Measurements from ENCODE around the gene PHLDB2. TPM values are rescaled to one million over a fixed set of nuclear protein-coding genes. Genes with fewer than 3 reads are reported as not detected.

The PHLDB2 gene
- total RNA-seq, 2 experiments from 2014 or later = 1.2 to 2.4 TPM

DNA sequence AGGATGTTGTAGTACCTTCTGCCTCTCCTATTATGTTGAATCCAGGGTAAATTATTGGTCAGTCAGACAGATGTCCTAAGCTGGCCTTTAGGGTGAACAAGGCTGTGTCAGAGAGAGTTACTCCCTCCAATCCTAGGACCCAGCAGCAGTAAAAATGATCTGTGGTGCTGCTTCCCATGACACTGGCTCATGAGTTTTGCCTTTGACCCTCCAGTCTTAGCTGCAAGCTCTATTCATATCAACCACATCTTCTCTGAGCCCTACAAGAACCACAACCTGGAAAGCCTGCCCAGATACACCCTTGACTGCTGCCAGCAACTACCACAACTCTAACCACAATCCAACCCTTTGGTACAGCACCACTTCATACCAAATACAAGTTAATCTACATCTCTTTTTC, 27.2 kb upstream of the PHLDB2 start:
- TF ChIP-seq CTCF (IDR thresholded peaks at IDR 0.05) = no peak
- ChIA-PET POLR2A (no interaction called here), CTCF (no interaction called here)
- DNase-seq (peak; percentile 45), ATAC-seq (peak; percentile 70)
- no peak overlapping the region for H3K27ac Mint-ChIP-seq
- H3K36me3 Mint-ChIP-seq (ENCODE audit: low read depth) = no peaks in the 10 kb centered on the region
- H3K27me3 Mint-ChIP-seq = no peaks in the 10 kb centered on the region
- intact Hi-C loops (cut with micrococcal nuclease) = no loop called here
- H3K4me3 Mint-ChIP-seq = no peak overlapping the region
- H3K9me3 Mint-ChIP-seq = no peaks in the 10 kb centered on the region
- peaks cover 7% of the 10 kb centered on the region for H3K4me1 Mint-ChIP-seq (ENCODE audit: low read depth)

DNA sequence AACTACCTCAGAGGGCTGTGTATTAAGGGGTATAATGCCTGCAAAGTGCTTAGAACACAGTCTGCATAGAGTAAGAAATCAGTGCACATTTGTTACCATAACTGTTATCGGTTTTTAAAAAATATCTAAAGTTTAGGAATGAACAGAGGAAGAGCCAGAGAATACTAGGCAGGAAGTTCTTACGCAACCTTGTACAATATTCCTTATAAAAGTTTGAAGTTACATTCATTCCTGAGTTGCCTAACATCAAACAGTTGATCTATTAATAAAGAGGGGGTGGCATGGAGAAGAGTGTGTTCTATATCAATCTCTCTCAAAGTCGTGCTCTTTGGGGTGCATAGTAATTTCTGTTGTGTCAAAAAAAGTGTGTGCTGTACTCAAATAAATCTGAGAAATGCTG, 22.0 kb upstream of the PHLDB2 start:
- POLR2A ChIA-PET = no interaction called here

DNA sequence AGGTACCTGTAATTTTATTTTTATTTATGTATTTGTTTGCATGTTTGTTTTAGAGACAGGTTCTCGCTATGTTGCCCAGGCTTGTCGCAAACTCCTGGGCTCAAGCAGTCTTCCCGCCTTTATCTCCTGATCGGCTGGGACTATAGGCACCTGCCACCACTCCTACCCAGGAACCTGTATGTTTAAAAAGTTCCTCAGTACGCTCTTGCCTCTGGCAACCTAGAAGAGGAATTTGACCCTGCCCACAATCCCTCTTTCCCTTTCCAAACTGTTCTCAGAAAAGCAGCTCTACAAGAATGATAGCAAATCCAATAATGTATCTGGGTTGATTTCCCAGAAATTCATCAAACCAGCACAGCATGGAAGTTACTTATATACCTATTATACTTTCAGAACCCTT, 20.9 kb upstream of the PHLDB2 start:
- ChIA-PET CTCF (no interaction called here), POLR2A (no interaction called here)
- no peak overlapping the region for H3K27ac Mint-ChIP-seq
- no peaks in the 10 kb centered on the region for H3K4me1 Mint-ChIP-seq (ENCODE audit: low read depth)
- DNase-seq = no peak
- H3K36me3 Mint-ChIP-seq (ENCODE audit: low read depth) = no peaks in the 10 kb centered on the region
- no peak for ATAC-seq
- intact Hi-C loops (cut with micrococcal nuclease) = no loop called here
- no peak for TF ChIP-seq CTCF (IDR thresholded peaks at IDR 0.05)
- H3K27me3 Mint-ChIP-seq = no peaks in the 10 kb centered on the region
- no peaks in the 10 kb centered on the region for H3K9me3 Mint-ChIP-seq
- H3K4me3 Mint-ChIP-seq = no peak overlapping the region

More for the DNA sequence above, 22.0 kb upstream of the PHLDB2 start:
- ATAC-seq (no peak), DNase-seq (no peak)
- Mint-ChIP-seq H3K36me3 (ENCODE audit: low read depth) (no peaks in the 10 kb centered on the region), H3K27me3 (no peaks in the 10 kb centered on the region), H3K9me3 (no peaks in the 10 kb centered on the region), H3K27ac (no peak overlapping the region), H3K4me1 (ENCODE audit: low read depth) (peaks cover under 1% of the 10 kb centered on the region), H3K4me3 (no peak overlapping the region)
- CTCF ChIA-PET = no interaction called here
- TF ChIP-seq CTCF (IDR thresholded peaks at IDR 0.05) = no peak
- intact Hi-C loops (cut with micrococcal nuclease) = no loop called here

GRCh38 chr3:111846039-111846438, 13.0 kb upstream of the PHLDB2 start:
- Mint-ChIP-seq H3K4me1 (ENCODE audit: low read depth) (no peaks in the 10 kb centered on the region), H3K27ac (no peak overlapping the region), H3K36me3 (ENCODE audit: low read depth) (no peaks in the 10 kb centered on the region), H3K9me3 (no peaks in the 10 kb centered on the region), H3K27me3 (peaks cover 8% of the 10 kb centered on the region), H3K4me3 (no peak overlapping the region)
- no peak for TF ChIP-seq CTCF (IDR thresholded peaks at IDR 0.05)
- intact Hi-C loops (cut with micrococcal nuclease) = no loop called here
- ChIA-PET CTCF (interaction anchor here (1.0 to 1.4 kb wide), 3 partner anchors 14 to 117 kb away, joined by 3 read pairs; no protein-coding TSS in a partner anchor), POLR2A (no interaction called here)
- DNase-seq = no peak
- no peak for ATAC-seq

DNA sequence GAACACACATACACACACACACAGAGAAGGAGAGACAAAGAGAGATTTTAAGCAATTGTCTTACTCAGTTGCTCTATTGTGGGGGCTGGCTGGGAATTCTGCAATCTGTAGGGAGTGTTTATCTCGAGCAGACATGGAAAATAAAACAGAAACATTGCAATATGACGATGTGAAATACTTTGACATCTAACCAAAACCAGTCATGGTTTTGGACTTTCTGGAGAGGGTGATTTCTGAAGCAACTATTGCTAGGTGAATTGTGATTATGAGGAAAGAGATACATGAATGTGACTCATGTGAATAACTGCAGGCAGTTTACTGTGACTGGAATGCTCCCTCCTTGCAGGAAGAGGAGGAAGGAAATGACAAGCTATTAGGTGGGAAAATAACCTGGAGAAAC, 12.3 kb upstream of the PHLDB2 start:
- no peak for TF ChIP-seq CTCF (IDR thresholded peaks at IDR 0.05)
- Mint-ChIP-seq H3K27ac (no peak overlapping the region), H3K36me3 (ENCODE audit: low read depth) (no peaks in the 10 kb centered on the region), H3K4me3 (no peak overlapping the region), H3K4me1 (ENCODE audit: low read depth) (peaks cover 5% of the 10 kb centered on the region), H3K27me3 (peaks cover 8% of the 10 kb centered on the region), H3K9me3 (no peaks in the 10 kb centered on the region)
- ChIA-PET POLR2A (interaction anchor here (0.6 kb wide), 1 partner anchor 35 kb away, joined by 3 read pairs; no protein-coding TSS in a partner anchor), CTCF (interaction anchor here (0.8 to 1.0 kb wide), 2 partner anchors 12 to 53 kb away, joined by 3 read pairs; no protein-coding TSS in a partner anchor)
- intact Hi-C loops (cut with micrococcal nuclease) = no loop called here
- no peak for DNase-seq
- no peak for ATAC-seq

Measured in activated CD8-positive, alpha-beta T cell treated with anti-CD3 and anti-CD28 coated beads for 36 hours (primary cell).